ENCODE results near the gene SERINC5.
"Not testable (repeated sequence)": the region's sequence is repeated elsewhere in the genome, so short reads cannot be mapped to it uniquely, and the experiment has no call there.

The SERINC5 gene

GRCh38 chr5:80124121-80124918 is 131.5 kb downstream of the SERINC5 start:
- no peaks in the 10 kb centered on the region for H3K9me3 ChIP-seq (ENCODE audit: low read depth, low read length)
- no peak overlapping the region for H3K9ac ChIP-seq (ENCODE audit: insufficient read length)
- no peak overlapping the region for H3K4me3 ChIP-seq
- no peaks in the 10 kb centered on the region for H3K36me3 ChIP-seq (ENCODE audit: insufficient read depth, low read length)
- no peak overlapping the region for H3K27ac ChIP-seq
- no peak for TF ChIP-seq EZH2 (IDR thresholded peaks at IDR 0.05)
- TF ChIP-seq FOXP2 (optimal IDR thresholded peaks at IDR 0.05; ENCODE audit: control extremely low read depth, extremely low read length, insufficient read depth), result no peak
- TF ChIP-seq POLR2AphosphoS5 (IDR thresholded peaks at IDR 0.05; ENCODE audit: borderline replicate concordance, low read depth, low read length), result no peak
- DNase-seq (ENCODE audit: low read depth, low spot score), result no peak

- no peaks in the 10 kb centered on the region for H3K36me3 ChIP-seq (ENCODE audit: insufficient read depth, low read length)
- TF ChIP-seq EZH2 (IDR thresholded peaks at IDR 0.05), result no peak
- TF ChIP-seq POLR2AphosphoS5 (IDR thresholded peaks at IDR 0.05; ENCODE audit: borderline replicate concordance, low read depth, low read length), result no peak
- no peak for TF ChIP-seq FOXP2 (optimal IDR thresholded peaks at IDR 0.05; ENCODE audit: control extremely low read depth, extremely low read length, insufficient read depth)
- no peak for DNase-seq (ENCODE audit: low read depth, low spot score)
- H3K27ac ChIP-seq, result no peak overlapping the region
- H3K9ac ChIP-seq (ENCODE audit: insufficient read length), result no peak overlapping the region
- no peaks in the 10 kb centered on the region for H3K9me3 ChIP-seq (ENCODE audit: low read depth, low read length)
- H3K4me3 ChIP-seq, result no peak overlapping the region
Measured at GRCh38 chr5:80122579-80122978, 133.3 kb downstream of the SERINC5 start.

- H3K27ac ChIP-seq, result no peak overlapping the region
- no peaks in the 10 kb centered on the region for H3K36me3 ChIP-seq (ENCODE audit: insufficient read depth, low read length)
- no peak for DNase-seq (ENCODE audit: low read depth, low spot score)
- no peak overlapping the region for H3K4me3 ChIP-seq
- TF ChIP-seq FOXP2 (optimal IDR thresholded peaks at IDR 0.05; ENCODE audit: control extremely low read depth, extremely low read length, insufficient read depth), result no peak
- no peak for TF ChIP-seq EZH2 (IDR thresholded peaks at IDR 0.05)
- no peak for TF ChIP-seq POLR2AphosphoS5 (IDR thresholded peaks at IDR 0.05; ENCODE audit: borderline replicate concordance, low read depth, low read length)
- H3K9ac ChIP-seq (ENCODE audit: insufficient read length), result no peak overlapping the region
- H3K9me3 ChIP-seq (ENCODE audit: low read depth, low read length), result no peaks in the 10 kb centered on the region
Measured at GRCh38 chr5:80119372-80119771, 136.5 kb downstream of the SERINC5 start.

- no peak for TF ChIP-seq EZH2 (IDR thresholded peaks at IDR 0.05)
- TF ChIP-seq FOXP2 (optimal IDR thresholded peaks at IDR 0.05; ENCODE audit: control extremely low read depth, extremely low read length, insufficient read depth), result no peak
- no peak for TF ChIP-seq POLR2AphosphoS5 (IDR thresholded peaks at IDR 0.05; ENCODE audit: borderline replicate concordance, low read depth, low read length)
- Histone ChIP-seq H3K36me3 (ENCODE audit: insufficient read depth, low read length) (no peaks in the 10 kb centered on the region), H3K27ac (no peak overlapping the region), H3K9ac (ENCODE audit: insufficient read length) (no peak overlapping the region), H3K4me3 (no peak overlapping the region), H3K9me3 (ENCODE audit: low read depth, low read length) (no peaks in the 10 kb centered on the region)
- DNase-seq (ENCODE audit: low read depth, low spot score), result no peak
Measured at GRCh38 chr5:80117446-80117845, 138.4 kb downstream of the SERINC5 start.

- Histone ChIP-seq H3K27ac (no peak overlapping the region), H3K4me3 (no peak overlapping the region), H3K9ac (ENCODE audit: insufficient read length) (no peak overlapping the region), H3K36me3 (ENCODE audit: insufficient read depth, low read length) (no peaks in the 10 kb centered on the region), H3K9me3 (ENCODE audit: low read depth, low read length) (no peaks in the 10 kb centered on the region)
- no peak for DNase-seq (ENCODE audit: low read depth, low spot score)
- no peak for TF ChIP-seq POLR2AphosphoS5 (IDR thresholded peaks at IDR 0.05; ENCODE audit: borderline replicate concordance, low read depth, low read length)
- no peak for TF ChIP-seq FOXP2 (optimal IDR thresholded peaks at IDR 0.05; ENCODE audit: control extremely low read depth, extremely low read length, insufficient read depth)
- TF ChIP-seq EZH2 (IDR thresholded peaks at IDR 0.05), result no peak
Measured at GRCh38 chr5:80116465-80116864, 139.4 kb downstream of the SERINC5 start.

GRCh38 chr5:80116000-80116399 is 139.8 kb downstream of the SERINC5 start:
- no peaks in the 10 kb centered on the region for H3K9me3 ChIP-seq (ENCODE audit: low read depth, low read length)
- no peak overlapping the region for H3K4me3 ChIP-seq
- H3K9ac ChIP-seq (ENCODE audit: insufficient read length), result no peak overlapping the region
- DNase-seq (ENCODE audit: low read depth, low spot score), result no peak
- H3K36me3 ChIP-seq (ENCODE audit: insufficient read depth, low read length), result no peaks in the 10 kb centered on the region
- TF ChIP-seq EZH2 (IDR thresholded peaks at IDR 0.05), result no peak
- no peak for TF ChIP-seq POLR2AphosphoS5 (IDR thresholded peaks at IDR 0.05; ENCODE audit: borderline replicate concordance, low read depth, low read length)
- TF ChIP-seq FOXP2 (optimal IDR thresholded peaks at IDR 0.05; ENCODE audit: control extremely low read depth, extremely low read length, insufficient read depth), result no peak
- no peak overlapping the region for H3K27ac ChIP-seq

- no peak for DNase-seq (ENCODE audit: low read depth, low spot score)
- no peak for TF ChIP-seq POLR2AphosphoS5 (IDR thresholded peaks at IDR 0.05; ENCODE audit: borderline replicate concordance, low read depth, low read length)
- TF ChIP-seq EZH2 (IDR thresholded peaks at IDR 0.05), result no peak
- no peak for TF ChIP-seq FOXP2 (optimal IDR thresholded peaks at IDR 0.05; ENCODE audit: control extremely low read depth, extremely low read length, insufficient read depth)
- Histone ChIP-seq H3K9me3 (ENCODE audit: low read depth, low read length) (no peaks in the 10 kb centered on the region), H3K27ac (no peak overlapping the region), H3K4me3 (no peak overlapping the region), H3K9ac (ENCODE audit: insufficient read length) (no peak overlapping the region), H3K36me3 (ENCODE audit: insufficient read depth, low read length) (no peaks in the 10 kb centered on the region)
Measured at GRCh38 chr5:80114860-80115259, 141.0 kb downstream of the SERINC5 start.

GRCh38 chr5:80111376-80111990 is 144.4 kb downstream of the SERINC5 start:
- not testable (repeated sequence) for H3K27ac ChIP-seq; DNase-seq (ENCODE audit: low read depth, low spot score); H3K9ac ChIP-seq (ENCODE audit: insufficient read length); H3K4me3 ChIP-seq; H3K36me3 ChIP-seq (ENCODE audit: insufficient read depth, low read length); H3K9me3 ChIP-seq (ENCODE audit: low read depth, low read length)
